ENCODE data around the gene DOCK4.

The DOCK4 gene

GRCh38 chr7:112136271-112137008, 69.8 kb downstream of the DOCK4 start:
- H3K9ac ChIP-seq (ENCODE audit: low read depth, low read length, poor library complexity, severe bottlenecking) = no peak overlapping the region
- H2AFZ ChIP-seq (ENCODE audit: low read length) = no peak overlapping the region

DNA sequence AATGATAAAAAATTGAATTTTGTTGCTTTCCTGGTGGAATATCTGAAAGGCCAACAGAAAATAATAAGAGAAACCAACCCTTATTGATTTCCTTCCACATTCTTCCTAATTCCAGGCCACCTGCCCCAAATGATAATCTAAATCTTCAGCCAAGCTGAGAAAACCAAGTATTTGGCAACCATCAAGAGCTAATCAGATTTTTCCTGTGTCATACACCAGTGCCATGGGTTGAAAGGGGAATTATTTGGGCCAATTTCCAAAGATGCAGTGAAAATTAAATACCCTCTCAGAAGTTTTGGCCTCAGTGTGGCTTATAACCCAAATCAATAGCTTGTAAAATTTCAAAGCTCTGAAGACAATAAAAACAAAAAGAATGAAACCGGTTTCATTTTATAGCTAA, 70.4 kb downstream of the DOCK4 start:
- Histone ChIP-seq H3K9ac (ENCODE audit: low read depth, low read length, poor library complexity, severe bottlenecking) (no peak overlapping the region), H3K36me3 (ENCODE audit: insufficient read depth, low read length) (no peaks in the 10 kb centered on the region), H3K27me3 (ENCODE audit: insufficient read depth, low read length, poor library complexity, severe bottlenecking) (no peaks in the 10 kb centered on the region), H3K4me2 (ENCODE audit: low read depth, low read length, poor library complexity, severe bottlenecking) (no peak overlapping the region), H3K79me2 (ENCODE audit: insufficient read depth, low read length) (no peaks in the 10 kb centered on the region), H4K20me1 (ENCODE audit: insufficient read depth, low read length, poor library complexity, severe bottlenecking) (no peaks in the 10 kb centered on the region), H3F3A (ENCODE audit: low read depth) (no peaks in the 10 kb centered on the region), H3K9me3 (ENCODE audit: insufficient read depth, low read depth, low read length) (no peaks in the 10 kb centered on the region), H2AFZ (ENCODE audit: low read length) (no peak overlapping the region), H3K4me3 (ENCODE audit: low read length, poor library complexity, severe bottlenecking) (no peak overlapping the region), H3K9me2 (replicated peaks; ENCODE audit: low read depth, low read length) (no peaks in the 10 kb centered on the region), H3K4me1 (ENCODE audit: insufficient read depth, low read length, poor library complexity, severe bottlenecking) (peaks cover 26% of the 10 kb centered on the region)
- TF ChIP-seq, protein P1, sequence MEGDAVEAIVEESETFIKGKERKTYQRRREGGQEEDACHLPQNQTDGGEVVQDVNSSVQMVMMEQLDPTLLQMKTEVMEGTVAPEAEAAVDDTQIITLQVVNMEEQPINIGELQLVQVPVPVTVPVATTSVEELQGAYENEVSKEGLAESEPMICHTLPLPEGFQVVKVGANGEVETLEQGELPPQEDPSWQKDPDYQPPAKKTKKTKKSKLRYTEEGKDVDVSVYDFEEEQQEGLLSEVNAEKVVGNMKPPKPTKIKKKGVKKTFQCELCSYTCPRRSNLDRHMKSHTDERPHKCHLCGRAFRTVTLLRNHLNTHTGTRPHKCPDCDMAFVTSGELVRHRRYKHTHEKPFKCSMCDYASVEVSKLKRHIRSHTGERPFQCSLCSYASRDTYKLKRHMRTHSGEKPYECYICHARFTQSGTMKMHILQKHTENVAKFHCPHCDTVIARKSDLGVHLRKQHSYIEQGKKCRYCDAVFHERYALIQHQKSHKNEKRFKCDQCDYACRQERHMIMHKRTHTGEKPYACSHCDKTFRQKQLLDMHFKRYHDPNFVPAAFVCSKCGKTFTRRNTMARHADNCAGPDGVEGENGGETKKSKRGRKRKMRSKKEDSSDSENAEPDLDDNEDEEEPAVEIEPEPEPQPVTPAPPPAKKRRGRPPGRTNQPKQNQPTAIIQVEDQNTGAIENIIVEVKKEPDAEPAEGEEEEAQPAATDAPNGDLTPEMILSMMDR (conservative IDR thresholded peaks at IDR 0.05; ENCODE audit: low read length) = no peak
- TF ChIP-seq EZH2phosphoT487 (IDR thresholded peaks at IDR 0.05; ENCODE audit: borderline replicate concordance) = no peak

More at GRCh38 chr7:112136271-112137008, 69.8 kb downstream of the DOCK4 start:
- Histone ChIP-seq H3K9me2 (replicated peaks; ENCODE audit: low read depth, low read length) (no peaks in the 10 kb centered on the region), H3K36me3 (ENCODE audit: insufficient read depth, low read length) (no peaks in the 10 kb centered on the region), H3K4me2 (ENCODE audit: low read depth, low read length, poor library complexity, severe bottlenecking) (no peak overlapping the region), H3F3A (ENCODE audit: low read depth) (no peaks in the 10 kb centered on the region), H4K20me1 (ENCODE audit: insufficient read depth, low read length, poor library complexity, severe bottlenecking) (no peaks in the 10 kb centered on the region), H3K9me3 (ENCODE audit: insufficient read depth, low read depth, low read length) (no peaks in the 10 kb centered on the region), H3K4me1 (ENCODE audit: insufficient read depth, low read length, poor library complexity, severe bottlenecking) (peaks cover 22% of the 10 kb centered on the region), H3K27me3 (ENCODE audit: insufficient read depth, low read length, poor library complexity, severe bottlenecking) (no peaks in the 10 kb centered on the region), H3K79me2 (ENCODE audit: insufficient read depth, low read length) (no peaks in the 10 kb centered on the region), H3K4me3 (ENCODE audit: low read length, poor library complexity, severe bottlenecking) (no peak overlapping the region)
- TF ChIP-seq, protein P1 (conservative IDR thresholded peaks at IDR 0.05; ENCODE audit: low read length) = no peak
- TF ChIP-seq EZH2phosphoT487 (IDR thresholded peaks at IDR 0.05; ENCODE audit: borderline replicate concordance) = no peak

- no peaks in the 10 kb centered on the region for H3F3A ChIP-seq (ENCODE audit: low read depth)
- peaks cover 26% of the 10 kb centered on the region for H3K4me1 ChIP-seq (ENCODE audit: insufficient read depth, low read length, poor library complexity, severe bottlenecking)
- H3K4me3 ChIP-seq (ENCODE audit: low read length, poor library complexity, severe bottlenecking) = no peak overlapping the region
- TF ChIP-seq, protein P1 (conservative IDR thresholded peaks at IDR 0.05; ENCODE audit: low read length) = no peak
- no peak for TF ChIP-seq EZH2phosphoT487 (IDR thresholded peaks at IDR 0.05; ENCODE audit: borderline replicate concordance)
- H3K9me2 ChIP-seq (replicated peaks; ENCODE audit: low read depth, low read length) = no peaks in the 10 kb centered on the region
- no peak overlapping the region for H3K4me2 ChIP-seq (ENCODE audit: low read depth, low read length, poor library complexity, severe bottlenecking)
- H3K79me2 ChIP-seq (ENCODE audit: insufficient read depth, low read length) = no peaks in the 10 kb centered on the region
- no peak overlapping the region for H3K9ac ChIP-seq (ENCODE audit: low read depth, low read length, poor library complexity, severe bottlenecking)
- no peaks in the 10 kb centered on the region for H3K27me3 ChIP-seq (ENCODE audit: insufficient read depth, low read length, poor library complexity, severe bottlenecking)
- no peaks in the 10 kb centered on the region for H3K9me3 ChIP-seq (ENCODE audit: insufficient read depth, low read depth, low read length)
- no peaks in the 10 kb centered on the region for H4K20me1 ChIP-seq (ENCODE audit: insufficient read depth, low read length, poor library complexity, severe bottlenecking)
- H2AFZ ChIP-seq (ENCODE audit: low read length) = no peak overlapping the region
- no peaks in the 10 kb centered on the region for H3K36me3 ChIP-seq (ENCODE audit: insufficient read depth, low read length)
These were observed 72.2 kb downstream of the DOCK4 start for GRCh38 chr7:112134039-112134438.
